ENCODE data around the gene POGLUT3.

The POGLUT3 gene

GRCh38 chr11:108498046-108498815, at the start of gene POGLUT3:
TSS of gene POGLUT3 (minus strand) at chr11:108498384. CDS start at chr11:108498366, 18 bp downstream.
- peak; percentile 30 for DNase-seq

GRCh38 chr11:108545909-108546501, 47.8 kb upstream of the POGLUT3 start:
- DNase-seq, result no peak

- DNase-seq, result no peak
Measured at GRCh38 chr11:108543316-108543964, 45.3 kb upstream of the POGLUT3 start.

- DNase-seq, result no peak
Measured at GRCh38 chr11:108541531-108541930, 43.3 kb upstream of the POGLUT3 start.

- DNase-seq, result no peak
Measured at GRCh38 chr11:108538502-108538901, 40.3 kb upstream of the POGLUT3 start.

- no peak for DNase-seq
Measured at GRCh38 chr11:108538022-108538424, 39.8 kb upstream of the POGLUT3 start.

- no peak for DNase-seq
Measured at GRCh38 chr11:108536783-108537182, 38.6 kb upstream of the POGLUT3 start.

- DNase-seq, result no peak
Measured at GRCh38 chr11:108535384-108535955, 37.3 kb upstream of the POGLUT3 start.

GRCh38 chr11:108534274-108534882, 36.2 kb upstream of the POGLUT3 start:
- no peak for DNase-seq

- DNase-seq, result no peak
Measured at GRCh38 chr11:108530426-108530825, 32.2 kb upstream of the POGLUT3 start.

GRCh38 chr11:108527382-108527781, 29.2 kb upstream of the POGLUT3 start:
- DNase-seq, result no peak

- no peak for DNase-seq
Measured at GRCh38 chr11:108525161-108525560, 27.0 kb upstream of the POGLUT3 start.

GRCh38 chr11:108524422-108524821, 26.2 kb upstream of the POGLUT3 start:
- DNase-seq, result no peak

- DNase-seq, result no peak
Measured at GRCh38 chr11:108522318-108522717, 24.1 kb upstream of the POGLUT3 start.

- DNase-seq, result no peak
Measured at GRCh38 chr11:108518581-108518980, 20.4 kb upstream of the POGLUT3 start.

- DNase-seq, result no peak
Measured at GRCh38 chr11:108516125-108516524, 17.9 kb upstream of the POGLUT3 start.

- no peak for DNase-seq
Measured at GRCh38 chr11:108512708-108513107, 14.5 kb upstream of the POGLUT3 start.

- DNase-seq, result no peak
Measured at GRCh38 chr11:108511851-108512474, 13.8 kb upstream of the POGLUT3 start.

- no peak for DNase-seq
Measured at GRCh38 chr11:108508653-108509593, 10.7 kb upstream of the POGLUT3 start.

GRCh38 chr11:108501396-108501795, 3.2 kb upstream of the POGLUT3 start:
- DNase-seq, result no peak

- no peak for DNase-seq
Measured at GRCh38 chr11:108500721-108501120, 2.5 kb upstream of the POGLUT3 start.

- DNase-seq, result no peak
Measured at GRCh38 chr11:108500169-108500568, 2.0 kb upstream of the POGLUT3 start.

All from stimulated activated CD4-positive, alpha-beta T cell treated with anti-CD3 and anti-CD28 coated beads, Interleukin-12 subunit alpha, Interleukin-12 subunit beta, amount 100 ng/mL, for 4 hours (primary cell).